GM18519 (cell line): ENCODE measurements around the gene B3GALT4.
"Not testable (repeated sequence)": the region's sequence is repeated elsewhere in the genome, so short reads cannot be mapped to it uniquely, and the experiment has no call there.

Experiments used
- ATAC-seq: cut with Tn5 transposase; IDR thresholded peaks from one replicate; pipeline ENCODE4 v1.9.1; 2021; ENCODE audit warnings: mild to moderate bottlenecking, moderate library complexity; ENCODE audit not compliant: unreplicated experiment, low FRiP score

B3GALT4 gene

DNA sequence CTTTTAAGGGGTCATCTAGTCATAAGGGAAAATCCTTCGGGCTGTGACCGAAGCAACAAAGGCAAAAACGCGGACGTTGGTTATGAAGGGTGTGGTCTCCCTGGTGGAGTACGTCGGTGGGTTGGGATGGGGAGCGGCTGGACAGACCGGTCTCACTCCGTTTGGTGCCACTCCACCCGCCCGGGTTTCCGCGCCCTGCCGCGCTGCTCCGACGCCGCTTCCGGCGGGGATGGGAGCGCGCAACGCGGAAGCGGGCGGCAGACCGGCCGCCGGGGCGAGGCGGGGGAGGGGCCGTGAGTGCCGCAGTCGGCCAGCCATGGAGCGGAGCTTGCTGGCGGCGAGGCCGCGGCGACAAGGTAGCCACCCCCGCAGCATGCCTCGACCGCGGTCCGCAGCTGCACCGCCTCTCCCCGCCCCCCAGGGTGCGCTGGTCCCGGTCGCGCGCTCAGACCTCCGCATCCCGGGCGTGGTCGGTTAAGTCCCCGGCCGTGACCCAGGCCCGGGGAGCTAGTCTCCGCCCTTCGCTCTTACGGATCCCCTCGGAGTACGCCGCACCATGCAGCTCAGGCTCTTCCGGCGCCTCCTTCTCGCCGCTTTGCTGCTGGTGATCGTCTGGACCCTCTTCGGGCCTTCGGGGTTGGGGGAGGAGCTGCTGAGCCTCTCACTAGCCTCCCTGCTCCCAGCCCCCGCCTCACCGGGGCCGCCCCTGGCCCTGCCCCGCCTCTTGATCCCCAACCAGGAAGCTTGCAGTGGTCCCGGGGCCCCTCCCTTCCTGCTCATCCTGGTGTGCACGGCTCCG is at the start of gene B3GALT4:
B3GALT4 (plus strand) TSS at position 260 of the 799 bp plus-strand sequence; CDS start at position 557, 297 bp downstream.
- ATAC-seq: peak; percentile 40

DNA sequence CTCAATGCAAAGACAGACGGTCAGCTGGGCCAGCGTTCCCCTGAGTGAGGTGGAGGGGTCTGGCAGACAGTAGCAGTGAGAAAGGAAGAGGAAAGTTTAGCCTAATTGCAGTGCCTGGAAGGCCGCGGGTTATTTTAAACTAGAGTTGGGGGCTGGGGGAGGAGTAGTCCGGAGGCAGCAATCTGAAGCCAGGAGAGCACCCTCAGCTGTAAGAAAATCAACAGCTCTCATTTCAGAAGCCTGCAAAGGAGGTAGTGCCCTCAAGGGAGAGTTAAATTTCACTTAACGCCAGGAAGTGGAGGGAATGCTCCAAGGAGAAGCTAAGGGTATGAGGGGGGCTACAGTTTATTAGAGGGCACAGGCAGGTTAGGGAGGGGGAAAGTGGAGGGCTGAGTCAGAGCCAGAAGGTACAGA is 41.7 kb upstream of the B3GALT4 start:
- ATAC-seq: no peak

GRCh38 chr6:33236328-33236727 is 40.6 kb upstream of the B3GALT4 start:
- ATAC-seq: no peak

DNA sequence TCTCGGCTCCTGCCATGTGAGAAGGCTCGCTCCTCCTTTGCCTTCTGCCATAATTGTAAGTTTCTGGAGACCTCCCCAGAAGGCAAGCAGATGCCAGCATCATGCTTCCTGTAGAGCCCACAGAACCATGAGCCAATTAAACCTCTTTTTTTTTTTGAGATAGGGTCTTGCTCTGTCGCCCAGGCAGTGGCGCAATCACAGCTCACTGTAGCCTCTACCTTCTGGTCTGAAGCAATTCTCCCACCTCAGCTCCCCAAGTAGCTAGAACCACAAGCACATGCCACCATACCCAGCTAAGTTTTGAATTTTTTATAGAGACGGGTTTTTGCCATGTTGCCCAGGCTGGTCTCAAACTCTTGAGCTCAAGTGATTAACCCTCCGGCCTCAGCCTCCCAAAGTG is 40.1 kb upstream of the B3GALT4 start:
- ATAC-seq: no peak

GRCh38 chr6:33237741-33238140 is 39.2 kb upstream of the B3GALT4 start:
- ATAC-seq: no peak

DNA sequence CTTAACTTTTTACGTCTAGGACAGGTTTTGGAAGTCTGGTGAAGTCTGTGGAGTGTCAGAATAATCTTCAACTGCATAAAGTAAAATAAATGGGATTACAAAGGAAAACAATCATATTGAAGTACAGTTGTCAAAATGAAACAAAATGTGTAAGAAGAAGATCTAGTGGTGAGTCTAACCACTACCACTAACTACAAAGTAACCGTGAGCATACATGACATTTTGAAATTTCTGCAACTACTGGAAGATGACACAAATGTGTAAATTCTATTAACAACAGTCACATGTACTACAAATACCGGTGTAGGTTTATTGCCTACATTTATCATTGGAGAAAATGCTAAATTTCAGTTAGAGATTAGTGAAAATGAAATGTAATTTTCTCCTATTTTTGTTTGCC is 35.0 kb upstream of the B3GALT4 start:
- no peak for ATAC-seq

- no peak for ATAC-seq
Observed at GRCh38 chr6:33243476-33243875, 33.4 kb upstream of the B3GALT4 start.

DNA sequence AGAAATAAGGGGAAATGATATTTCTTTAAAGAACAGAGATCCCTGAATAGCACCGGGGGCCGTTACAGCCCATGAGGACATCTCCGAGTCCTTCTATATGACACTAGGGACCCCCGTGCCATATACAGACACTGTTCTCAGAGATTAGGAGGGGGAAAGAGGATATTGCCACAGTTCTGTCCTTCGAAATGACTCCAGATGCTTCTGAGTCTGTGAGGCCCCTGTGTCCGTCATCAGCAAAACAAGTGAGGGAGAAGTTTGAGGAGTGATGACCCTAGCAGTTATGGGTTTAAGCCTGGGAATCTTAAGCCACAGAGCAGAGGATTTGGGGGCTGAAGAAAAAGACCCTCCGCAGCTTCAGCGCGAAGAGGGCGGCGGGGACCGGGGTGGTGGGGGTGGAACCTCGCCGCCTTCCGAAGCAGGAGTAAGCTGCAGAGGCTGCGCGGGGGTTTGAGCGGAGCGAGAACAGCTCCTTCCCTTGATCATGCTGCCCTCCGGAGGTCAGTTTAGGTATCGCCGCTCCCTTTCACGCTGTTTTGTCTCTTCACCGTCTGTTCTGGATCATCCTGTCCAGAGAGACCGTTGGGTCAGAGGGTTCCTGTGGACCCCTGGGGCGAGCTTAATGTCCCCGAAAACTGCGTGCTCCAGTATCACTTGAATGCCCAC is 28.8 kb upstream of the B3GALT4 start:
- no peak for ATAC-seq

GRCh38 chr6:33248643-33248931 is 28.3 kb upstream of the B3GALT4 start:
- ATAC-seq: no peak

DNA sequence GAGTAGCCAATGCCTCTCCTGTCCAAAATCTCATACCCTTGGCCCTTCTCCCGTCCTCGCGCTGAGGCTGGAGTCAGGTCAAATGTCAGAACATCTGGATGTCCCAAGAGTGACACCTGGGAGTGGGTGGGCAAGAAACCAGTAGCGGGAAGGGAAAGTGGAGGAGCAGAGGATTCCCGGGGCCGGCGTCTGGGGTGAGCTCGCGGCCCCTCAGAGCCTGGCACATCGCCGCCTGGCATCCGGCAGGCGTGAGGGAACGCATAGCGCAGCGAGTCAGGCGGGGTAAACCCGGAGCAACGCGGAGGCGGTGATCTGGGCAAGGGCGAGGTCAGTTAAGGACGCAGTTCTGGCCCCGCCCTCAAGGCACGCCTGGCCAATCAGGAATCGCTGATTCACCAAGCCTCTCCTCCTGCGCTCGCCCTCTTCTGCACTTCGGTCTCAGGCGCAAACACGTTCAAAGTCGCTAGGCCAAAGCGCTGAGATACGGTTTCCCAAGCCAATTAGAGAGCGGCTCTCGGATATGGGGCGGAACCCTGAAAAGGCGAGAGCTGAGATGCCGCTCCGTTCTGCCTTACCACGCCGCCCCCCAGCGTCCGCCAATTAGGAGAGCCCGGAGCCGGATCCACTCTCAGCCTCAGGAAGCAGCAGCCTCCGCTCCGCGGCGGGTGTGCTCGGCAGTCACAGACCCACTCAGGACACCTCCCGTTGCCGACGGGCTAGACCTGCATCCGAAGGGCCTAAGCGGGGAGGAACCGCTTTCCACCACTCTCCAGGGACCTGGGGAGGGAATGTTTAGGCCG is 27.8 kb upstream of the B3GALT4 start:
- ATAC-seq: peak; percentile 89

DNA sequence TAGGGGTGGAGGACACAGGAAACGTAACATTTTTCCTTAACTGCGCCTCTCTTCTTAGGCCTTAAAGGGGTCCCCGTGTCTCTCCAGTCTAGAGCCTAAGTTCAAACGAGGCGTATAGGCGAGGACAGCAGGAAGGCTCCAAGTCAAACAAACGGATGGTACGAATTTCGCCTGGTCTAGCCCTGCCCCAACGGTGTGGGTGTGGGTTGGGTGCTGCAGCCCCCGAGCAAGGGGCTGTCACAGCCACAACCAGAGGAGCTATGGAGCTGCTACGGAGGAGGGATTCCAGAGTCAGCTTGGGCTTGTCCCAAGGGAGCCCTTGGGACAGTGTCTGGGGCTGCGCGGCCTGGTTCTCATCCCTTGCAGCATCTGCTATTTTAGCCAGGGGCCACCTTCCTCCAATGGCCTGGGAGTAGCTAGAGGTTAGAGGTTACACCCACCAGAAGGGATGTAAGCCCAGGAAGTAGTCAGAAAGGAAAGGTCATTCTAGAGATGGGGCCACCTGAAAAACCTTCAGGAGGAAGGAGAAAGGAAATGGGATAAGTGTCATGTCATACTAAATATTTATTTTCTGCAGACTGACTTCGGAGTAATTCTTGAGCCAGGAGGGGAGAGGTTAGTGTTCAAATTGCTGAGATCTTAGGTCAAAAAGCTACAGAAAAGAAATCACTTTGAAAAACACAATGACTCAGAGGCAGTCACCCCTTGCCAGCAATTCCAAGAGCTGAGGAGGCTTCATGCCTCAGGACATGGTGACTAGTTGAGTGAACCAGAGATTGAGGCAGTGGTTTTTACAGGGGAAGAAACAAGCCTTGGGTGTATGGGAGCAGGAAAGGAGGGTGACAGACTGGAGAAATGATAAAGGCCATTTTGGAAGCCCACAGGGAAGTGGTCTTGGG is 26.9 kb upstream of the B3GALT4 start:
- no peak for ATAC-seq

DNA sequence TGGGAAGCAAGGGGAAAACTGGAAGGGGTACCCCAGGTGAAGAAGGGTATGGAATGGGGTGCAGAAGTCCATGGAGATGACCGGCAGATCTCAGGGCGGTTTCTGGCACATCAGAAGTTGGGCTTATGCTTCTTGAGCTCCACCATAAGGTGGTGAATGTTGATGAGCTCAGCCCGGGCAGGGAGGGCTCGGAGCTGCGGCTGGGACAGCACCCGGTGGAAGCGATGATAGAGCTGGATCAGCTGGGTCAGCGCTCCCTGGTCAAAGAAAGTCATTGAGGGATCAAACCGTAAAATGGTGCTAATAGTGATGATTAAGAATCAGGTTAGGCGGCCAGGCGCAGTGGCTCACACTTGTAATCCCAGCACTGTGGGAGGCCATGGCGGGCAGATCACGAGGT is 26.2 kb upstream of the B3GALT4 start:
- no peak for ATAC-seq

GRCh38 chr6:33251395-33252012 is 25.4 kb upstream of the B3GALT4 start:
- ATAC-seq: no peak

DNA sequence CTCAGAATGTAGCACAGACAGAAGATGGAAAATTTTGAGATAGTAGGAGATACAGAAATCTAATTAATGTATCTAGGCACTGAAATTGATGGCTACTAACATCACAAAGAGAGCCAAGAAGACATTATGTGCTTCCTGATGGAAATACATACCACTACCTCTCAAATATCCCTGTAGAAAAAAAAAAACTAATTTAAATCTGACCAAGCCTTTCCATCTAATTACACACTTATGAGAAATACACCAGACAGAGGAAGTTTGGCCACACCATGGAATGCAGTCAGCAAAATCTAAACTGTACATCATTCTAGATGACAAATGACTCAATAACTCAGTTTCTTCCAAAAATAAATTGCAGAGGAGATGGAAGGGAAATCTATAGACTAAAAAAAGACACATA is 24.2 kb upstream of the B3GALT4 start:
- no peak for ATAC-seq

DNA sequence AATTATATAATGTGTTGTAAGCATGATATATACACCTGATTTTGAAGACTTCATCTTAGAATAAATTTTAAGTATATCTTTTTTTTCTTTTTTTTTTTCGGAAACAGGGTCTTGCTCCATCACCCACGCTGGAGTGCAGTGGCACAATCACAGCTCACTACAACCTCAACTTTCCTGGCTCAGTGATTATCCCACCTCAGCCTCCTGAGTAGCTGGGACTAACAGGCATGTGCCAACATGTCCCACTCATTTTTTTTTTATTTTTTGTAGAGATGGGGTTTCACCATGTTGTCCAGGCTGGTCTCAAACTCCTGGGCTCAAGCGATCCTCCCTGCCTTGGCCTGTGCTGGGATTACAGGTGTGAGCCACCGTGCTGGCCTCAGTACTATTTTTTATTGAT is 22.3 kb upstream of the B3GALT4 start:
- no peak for ATAC-seq

DNA sequence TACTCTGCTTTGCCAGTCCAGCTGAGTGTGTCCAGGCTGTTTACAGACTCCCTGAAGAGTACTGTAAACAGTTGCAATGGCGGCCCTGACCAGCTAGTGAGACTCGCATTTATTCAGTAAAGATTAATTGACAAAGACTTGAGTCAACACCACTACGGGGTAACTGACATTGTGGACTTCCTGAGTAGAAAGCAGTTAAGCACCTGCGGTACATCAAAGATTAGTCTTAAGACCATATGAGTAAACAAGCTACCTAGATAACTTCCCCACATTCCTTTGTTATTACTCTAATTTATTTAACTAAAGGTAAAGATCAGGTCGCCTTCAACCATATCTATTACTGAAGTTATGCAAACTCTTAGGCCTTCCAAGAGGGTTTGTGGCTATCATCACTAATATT is 17.9 kb upstream of the B3GALT4 start:
- ATAC-seq: no peak

DNA sequence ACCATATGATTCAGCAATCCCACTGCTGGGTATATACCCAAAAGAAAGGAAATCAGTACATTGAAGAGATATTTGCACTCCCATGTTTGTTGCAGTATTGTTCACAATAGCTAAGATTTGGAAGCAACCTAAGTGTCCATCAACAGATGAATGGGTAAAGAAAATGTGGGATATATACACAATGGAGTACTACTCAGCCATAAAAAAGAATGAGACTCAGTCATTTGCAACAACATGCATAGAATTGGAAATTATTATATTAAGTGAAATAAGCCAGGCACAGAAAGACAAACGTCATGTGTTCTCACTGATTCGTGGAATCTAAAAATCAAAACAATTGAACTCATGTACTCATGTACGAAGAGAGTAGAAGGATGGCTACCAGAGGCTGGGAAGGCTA is 14.4 kb upstream of the B3GALT4 start:
- ATAC-seq: not testable (repeated sequence)

- no peak for ATAC-seq
Observed at GRCh38 chr6:33264015-33264414, 12.9 kb upstream of the B3GALT4 start.

- ATAC-seq: peak; percentile 13
Observed at GRCh38 chr6:33271117-33271467, 5.8 kb upstream of the B3GALT4 start.
